Bronchial epithelial cell (primary cell): Measurements from ENCODE around the gene REV3L. TPM values are rescaled to one million over a fixed set of nuclear protein-coding genes. Genes with fewer than 3 reads are reported as not detected.

Experiments used
- DNase-seq: peaks from one replicate; pipeline ENCODE4 v3.0.0-alpha.2; 2010; ENCODE audit warnings: low read depth
- FAIRE-seq: peaks from 2 replicates; lab custom pipeline; 2011; peaks lifted over from hg19 to GRCh38; lab: Jason Lieb, UNC
- H3K27me3 ChIP-seq: 2 replicates; pipeline ENCODE4 v1.5.1; 2011; ENCODE audit warnings: low read length; ENCODE audit not compliant: control insufficient read depth, insufficient read depth
- H3K36me3 ChIP-seq: 2 replicates; pipeline ENCODE4 v1.5.1; 2011; ENCODE audit warnings: low read length; ENCODE audit not compliant: control insufficient read depth, insufficient read depth
- H3K4me3 ChIP-seq: 2 replicates; pipeline ENCODE4 v1.5.1; 2011; ENCODE audit warnings: mild to moderate bottlenecking, low read depth, low read length, control low read depth
- CTCF ChIP-seq: IDR thresholded peaks from 2 replicates; pipeline ENCODE4 v1.5.1; 2011; ENCODE audit warnings: mild to moderate bottlenecking, moderate library complexity, low read length, control low read depth, inconsistent platforms; ENCODE audit not compliant: insufficient read depth, severe bottlenecking
- total RNA-seq: library from RNA; depleted of rRNA; stranded (reverse); fragments of >200 nt; gene quantifications from 2 replicates; pipeline ENCODE4 v1.2.1, GENCODE V29; 2014

The REV3L gene
- total RNA-seq, 1 donor from 2014 or later = 8.4 TPM

GRCh38 chr6:111483736-111484632, 966 bp upstream of the REV3L start:
- peak overlapping the region; percentile 86 for H3K4me3 ChIP-seq
- no peak for TF ChIP-seq CTCF
- no peaks in the 10 kb centered on the region for H3K36me3 ChIP-seq
- no peaks in the 10 kb centered on the region for H3K27me3 ChIP-seq
- FAIRE-seq = no peak
- peak; percentile 79 for DNase-seq

- no peaks in the 10 kb centered on the region for H3K36me3 ChIP-seq
- peak overlapping the region; percentile 86 for H3K4me3 ChIP-seq
- FAIRE-seq = no peak
- no peak for DNase-seq
- no peak for TF ChIP-seq CTCF
- H3K27me3 ChIP-seq = no peaks in the 10 kb centered on the region
These were observed 645 bp downstream of the REV3L start for GRCh38 chr6:111482188-111482958.

GRCh38 chr6:111481836-111482187, 1.2 kb downstream of the REV3L start:
- Histone ChIP-seq H3K36me3 (no peaks in the 10 kb centered on the region), H3K4me3 (peak overlapping the region; percentile 86), H3K27me3 (no peaks in the 10 kb centered on the region)
- DNase-seq = no peak
- FAIRE-seq = no peak
- no peak for TF ChIP-seq CTCF

GRCh38 chr6:111480988-111481822, 1.8 kb downstream of the REV3L start:
- Histone ChIP-seq H3K27me3 (no peaks in the 10 kb centered on the region), H3K4me3 (peak overlapping the region; percentile 86), H3K36me3 (no peaks in the 10 kb centered on the region)
- FAIRE-seq (no peak), DNase-seq (no peak)
- no peak for TF ChIP-seq CTCF

- Histone ChIP-seq H3K27me3 (no peaks in the 10 kb centered on the region), H3K36me3 (no peaks in the 10 kb centered on the region), H3K4me3 (no peak overlapping the region)
- DNase-seq = peak; percentile 68
- no peak for FAIRE-seq
- peak; percentile 41 for TF ChIP-seq CTCF
These were observed 4.3 kb downstream of the REV3L start for GRCh38 chr6:111478749-111479148.
